PC-9 (cell line): ENCODE results near the gene ZNF350. TPM values are rescaled to one million over a fixed set of nuclear protein-coding genes. Genes with fewer than 3 reads are reported as not detected.

Experiments
- BruUV-seq: library from RNA; stranded (reverse); fragments of 400-500 nt; replicated peaks from 2 replicates; lab custom pipeline; 2021; lab: Mats Ljungman, UMichigan
- CTCF ChIA-PET: fragments of 300-600 bp; sonication (Branson Sonifier 250); formaldehyde crosslinking; loops from one replicate; lab custom pipeline; 2022; ENCODE audit warnings: antibody characterized with exemption; lab: Charles Lee
- POLR2A ChIA-PET: fragments of 300-600 bp; sonication (Branson Sonifier 250); formaldehyde crosslinking; loops from one replicate; lab custom pipeline; 2022; ENCODE audit warnings: antibody characterized with exemption; ENCODE audit not compliant: unreplicated experiment; lab: Charles Lee
- DNase-seq, 2 experiments: peaks; one replicate each; pipeline versions ENCODE4 v3.0.0 to v3.0.0-alpha.2; 2015 to 2022; ENCODE audit warnings: mixed read lengths in 1 of 2
- H2AFZ ChIP-seq: fragments of 200-600 bp; sonication (generic); 2 replicates; pipeline ENCODE4 v1.8.1; 2017; ENCODE audit warnings: antibody characterized with exemption
- H3F3A ChIP-seq: fragments of 200-600 bp; sonication (generic); 2 replicates; pipeline ENCODE4 v1.8.1; 2017; ENCODE audit warnings: antibody characterized with exemption, mild to moderate bottlenecking, low read depth; ENCODE audit not compliant: insufficient read depth
- H3K27ac ChIP-seq: fragments of 200-600 bp; sonication (generic); 2 replicates; pipeline ENCODE4 v1.6.1; 2016; ENCODE audit warnings: mixed run types
- H3K27me3 ChIP-seq: fragments of 200-600 bp; sonication (generic); 2 replicates; pipeline ENCODE4 v1.6.1; 2016; ENCODE audit warnings: low read depth, mixed run types; ENCODE audit not compliant: insufficient read depth
- H3K36me3 ChIP-seq: fragments of 200-600 bp; sonication (generic); 2 replicates; pipeline ENCODE4 v1.6.1; 2016; ENCODE audit warnings: low read depth, mixed run types
- H3K4me1 ChIP-seq: fragments of 200-600 bp; sonication (generic); replicated peaks from 2 replicates; pipeline ENCODE4 v1.6.1; 2016; ENCODE audit warnings: mixed run types; ENCODE audit not compliant: insufficient read depth
- H3K4me2 ChIP-seq: fragments of 200-600 bp; sonication (generic); 2 replicates; pipeline ENCODE4 v1.6.1; 2017; ENCODE audit warnings: mixed run types
- H3K4me3 ChIP-seq: fragments of 200-600 bp; sonication (generic); 2 replicates; pipeline ENCODE4 v1.6.1; 2016; ENCODE audit warnings: mixed run types
- H3K79me2 ChIP-seq: fragments of 200-600 bp; sonication (generic); 2 replicates; pipeline ENCODE4 v1.6.1; 2017; ENCODE audit warnings: low read depth, mixed run types
- H3K9me2 ChIP-seq: fragments of 200-600 bp; sonication (generic); 2 replicates; pipeline ENCODE4 v1.8.1; 2017; ENCODE audit warnings: mild to moderate bottlenecking; ENCODE audit not compliant: insufficient read depth
- H3K9me3 ChIP-seq: fragments of 200-600 bp; sonication (generic); 2 replicates; pipeline ENCODE4 v1.8.1; 2016; ENCODE audit warnings: low read depth; ENCODE audit not compliant: insufficient read depth
- H4K20me1 ChIP-seq: fragments of 200-600 bp; sonication (generic); 2 replicates; pipeline ENCODE4 v1.8.1; 2017; ENCODE audit not compliant: insufficient read depth
- CTCF ChIP-seq: fragments of 200-600 bp; sonication (generic); conservative IDR thresholded peaks from 2 replicates; pipeline ENCODE4 v1.6.1; 2017; ENCODE audit warnings: mixed run types, antibody characterized with exemption, mild to moderate bottlenecking, moderate library complexity
- EZH2 ChIP-seq: fragments of 200-600 bp; sonication (generic); IDR thresholded peaks from 2 replicates; pipeline ENCODE4 v1.8.0; 2017; ENCODE audit warnings: antibody characterized with exemption, low read depth
- intact Hi-C: fragments of 100-400 bp; cut with micrococcal nuclease; formaldehyde crosslinking; loops from one replicate; pipeline ENCODE4 v1.10.0; 2022; ENCODE audit not compliant: unreplicated experiment
- total RNA-seq: library from RNA; stranded (reverse); gene quantifications from 2 replicates; pipeline ENCODE4 v1.2.3, GENCODE V29; 2021

Gene ZNF350
- total RNA-seq, 1 experiment from 2014 or later = 12.0 TPM

- no peaks in the 10 kb centered on the region for H3K36me3 ChIP-seq
- H2AFZ ChIP-seq = no peak overlapping the region
- H3K79me2 ChIP-seq = no peaks in the 10 kb centered on the region
- TF ChIP-seq EZH2 (no peak), CTCF (no peak)
- H3K9me3 ChIP-seq = peaks cover 62% of the 10 kb centered on the region
- CTCF ChIA-PET = no interaction called here
- no peaks in the 10 kb centered on the region for H3K27me3 ChIP-seq
- no peak overlapping the region for H3K4me2 ChIP-seq
- H3K27ac ChIP-seq = no peak overlapping the region
- no peaks in the 10 kb centered on the region for H3K4me1 ChIP-seq
- H4K20me1 ChIP-seq = no peaks in the 10 kb centered on the region
- POLR2A ChIA-PET = no interaction called here
- no TSS peak for BruUV-seq
- H3K4me3 ChIP-seq = no peak overlapping the region
- H3K9me2 ChIP-seq = no peaks in the 10 kb centered on the region
- no peak for DNase-seq
- no peaks in the 10 kb centered on the region for H3F3A ChIP-seq
- intact Hi-C loops = loop anchor here (10.0 kb wide), 1 partner anchor 215 kb away; no protein-coding TSS in a partner anchor
These were observed 67.0 kb downstream of the ZNF350 start for GRCh38 chr19:51919606-51920005.

- TF ChIP-seq EZH2 (no peak), CTCF (no peak)
- H3K79me2 ChIP-seq = no peaks in the 10 kb centered on the region
- no peaks in the 10 kb centered on the region for H3K27me3 ChIP-seq
- ChIA-PET POLR2A (no interaction called here), CTCF (no interaction called here)
- H3K9me2 ChIP-seq = no peaks in the 10 kb centered on the region; the same call in 1 of the 2 replicates
- no peaks in the 10 kb centered on the region for H3F3A ChIP-seq
- no peaks in the 10 kb centered on the region for H3K4me1 ChIP-seq
- H3K4me2 ChIP-seq = no peak overlapping the region
- no TSS peak for BruUV-seq
- no peaks in the 10 kb centered on the region for H3K36me3 ChIP-seq
- DNase-seq = no peak
- H3K4me3 ChIP-seq = no peak overlapping the region
- intact Hi-C loops = no loop called here
- no peaks in the 10 kb centered on the region for H4K20me1 ChIP-seq
- no peak overlapping the region for H3K27ac ChIP-seq
- H2AFZ ChIP-seq = no peak overlapping the region
- H3K9me3 ChIP-seq = peaks cover 69% of the 10 kb centered on the region
These were observed 70.5 kb downstream of the ZNF350 start for GRCh38 chr19:51916167-51916566.

- CTCF ChIA-PET = no interaction called here
- H4K20me1 ChIP-seq = no peaks in the 10 kb centered on the region
- no peaks in the 10 kb centered on the region for H3K36me3 ChIP-seq
- no peak overlapping the region for H3K4me2 ChIP-seq
- DNase-seq = no peak
- H3K9me2 ChIP-seq = no peaks in the 10 kb centered on the region; the same call in 1 of the 2 replicates
- BruUV-seq = no TSS peak
- TF ChIP-seq CTCF (no peak), EZH2 (no peak)
- no peak overlapping the region for H3K27ac ChIP-seq
- H3K4me1 ChIP-seq = no peaks in the 10 kb centered on the region
- H3F3A ChIP-seq = no peaks in the 10 kb centered on the region
- peaks cover 64% of the 10 kb centered on the region for H3K9me3 ChIP-seq
- no peak overlapping the region for H3K4me3 ChIP-seq
- intact Hi-C loops = no loop called here
- H3K79me2 ChIP-seq = no peaks in the 10 kb centered on the region
- POLR2A ChIA-PET = no interaction called here
- no peak overlapping the region for H2AFZ ChIP-seq
- H3K27me3 ChIP-seq = no peaks in the 10 kb centered on the region
These were observed 71.2 kb downstream of the ZNF350 start for GRCh38 chr19:51915324-51915867.

Other genes starting within 250 kb of the ZNF350 start
- gene FPR1, start 235.0 kb downstream of the ZNF350 start, total RNA-seq = not detected in 2 replicates
- not detected in 2 replicates for gene FPR2, start 225.7 kb downstream of the ZNF350 start, total RNA-seq
- not detected in 2 replicates for gene FPR3, start 191.7 kb downstream of the ZNF350 start, total RNA-seq
- gene ZNF577, start 98.9 kb downstream of the ZNF350 start, total RNA-seq = 5.3 and 5.4 TPM in 2 replicates
- gene ZNF649, start 81.8 kb downstream of the ZNF350 start, total RNA-seq = 8.8 and 9.6 TPM in 2 replicates
- gene ZNF613, start 59.4 kb downstream of the ZNF350 start, total RNA-seq = 4.8 and 5.6 TPM in 2 replicates
- 5.3 and 8.5 TPM in 2 replicates for gene ZNF615, start 21.4 kb upstream of the ZNF350 start, total RNA-seq
- gene ZNF614, start 41.5 kb upstream of the ZNF350 start, total RNA-seq = 8.6 and 9.9 TPM in 2 replicates
- 8.1 and 9.9 TPM in 2 replicates for gene ZNF432, start 62.0 kb upstream of the ZNF350 start, total RNA-seq
- gene ZNF841, start 108.9 kb upstream of the ZNF350 start, total RNA-seq = 20.4 and 24.9 TPM in 2 replicates
- gene ZNF616, start 153.1 kb upstream of the ZNF350 start, total RNA-seq = 9.9 and 12.6 TPM in 2 replicates
- gene ZNF836, start 184.8 kb upstream of the ZNF350 start, total RNA-seq = 12.2 and 14.3 TPM in 2 replicates
- gene PPP2R1A, start 203.2 kb upstream of the ZNF350 start, total RNA-seq = 316 and 324 TPM in 2 replicates